Breast epithelium (tissue), 3 donors: ENCODE data around the gene GPM6B.

Experiments
- POLR2A ChIP-seq: fragments of 450-650 bp; IDR thresholded peaks from one replicate; pipeline ENCODE4 v1.6.1; 2016; ENCODE audit warnings: antibody characterized with exemption, mild to moderate bottlenecking, moderate library complexity
- POLR2AphosphoS5 ChIP-seq, 3 donors: sonication (generic); formaldehyde crosslinking; IDR thresholded peaks; one replicate each; pipeline ENCODE4 v1.6.1; 2017; ENCODE audit warnings: antibody characterized with exemption in 3 of 3
- TF ChIP-seq, protein P1 (sequence below), 3 donors: fragments of 450-650 bp; IDR thresholded peaks; one replicate each; pipeline ENCODE4 v1.5.1; 2016 to 2017; ENCODE audit warnings: antibody characterized with exemption in 3 of 3, mild to moderate bottlenecking in 3 of 3, moderate library complexity in 3 of 3

GRCh38 chrX:13829983-13830382 lies 13.1 kb upstream of the GPM6B start:
- TF ChIP-seq, protein P1, sequence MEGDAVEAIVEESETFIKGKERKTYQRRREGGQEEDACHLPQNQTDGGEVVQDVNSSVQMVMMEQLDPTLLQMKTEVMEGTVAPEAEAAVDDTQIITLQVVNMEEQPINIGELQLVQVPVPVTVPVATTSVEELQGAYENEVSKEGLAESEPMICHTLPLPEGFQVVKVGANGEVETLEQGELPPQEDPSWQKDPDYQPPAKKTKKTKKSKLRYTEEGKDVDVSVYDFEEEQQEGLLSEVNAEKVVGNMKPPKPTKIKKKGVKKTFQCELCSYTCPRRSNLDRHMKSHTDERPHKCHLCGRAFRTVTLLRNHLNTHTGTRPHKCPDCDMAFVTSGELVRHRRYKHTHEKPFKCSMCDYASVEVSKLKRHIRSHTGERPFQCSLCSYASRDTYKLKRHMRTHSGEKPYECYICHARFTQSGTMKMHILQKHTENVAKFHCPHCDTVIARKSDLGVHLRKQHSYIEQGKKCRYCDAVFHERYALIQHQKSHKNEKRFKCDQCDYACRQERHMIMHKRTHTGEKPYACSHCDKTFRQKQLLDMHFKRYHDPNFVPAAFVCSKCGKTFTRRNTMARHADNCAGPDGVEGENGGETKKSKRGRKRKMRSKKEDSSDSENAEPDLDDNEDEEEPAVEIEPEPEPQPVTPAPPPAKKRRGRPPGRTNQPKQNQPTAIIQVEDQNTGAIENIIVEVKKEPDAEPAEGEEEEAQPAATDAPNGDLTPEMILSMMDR (IDR thresholded peaks at IDR 0.05) = no peak
- no peak for TF ChIP-seq POLR2AphosphoS5 (IDR thresholded peaks at IDR 0.05)
- TF ChIP-seq POLR2A = no peak
